Measurements from ENCODE around the gene USP32. TPM values are rescaled to one million over a fixed set of nuclear protein-coding genes. Genes with fewer than 3 reads are reported as not detected.

The USP32 gene
- total and polyA plus RNA-seq, 2 of the 8 experiments (the other 6 are each of a cell fraction or from before 2014, with no cell fraction given): 29.6 to 112 TPM

GRCh38 chr17:60137731-60138130 lies 254.2 kb downstream of the USP32 start:
- no peak for FAIRE-seq
- no peak overlapping the region for H2BK12ac ChIP-seq (ENCODE audit: low read depth, low read length)
- no peak for TF ChIP-seq SIRT6 (IDR thresholded peaks at IDR 0.05; ENCODE audit: low read length)
- TF ChIP-seq SP1 (IDR thresholded peaks at IDR 0.05; ENCODE audit: low read depth, low read length): no peak
- TF ChIP-seq SRF (IDR thresholded peaks at IDR 0.05; ENCODE audit: low read depth, low read length): no peak
- no peak for TF ChIP-seq SAP30 (IDR thresholded peaks at IDR 0.05; ENCODE audit: insufficient read depth, insufficient replicate concordance, low read length)
- TF ChIP-seq EZH2 (IDR thresholded peaks at IDR 0.05; ENCODE audit: low read depth, low read length, severe bottlenecking): no peak
- TF ChIP-seq HDAC2 (IDR thresholded peaks at IDR 0.05; ENCODE audit: borderline replicate concordance in 1 of 2, low read depth in 2 of 2, low read length in 2 of 2): no peak
- no peak for TF ChIP-seq ASH2L (IDR thresholded peaks at IDR 0.05; ENCODE audit: low read length)
- TF ChIP-seq KDM5A (IDR thresholded peaks at IDR 0.05; ENCODE audit: low read length): no peak
- TF ChIP-seq BACH1 (IDR thresholded peaks at IDR 0.05; ENCODE audit: low read length): no peak
- no peak for TF ChIP-seq SIN3A (conservative IDR thresholded peaks at IDR 0.05 in 1 of 2, IDR thresholded peaks at IDR 0.05 in 1 of 2; ENCODE audit: low read depth in 1 of 2, low read length in 2 of 2)
- no peak for TF ChIP-seq SP2 (IDR thresholded peaks at IDR 0.05; ENCODE audit: low read length)
- TF ChIP-seq TEAD4 (IDR thresholded peaks at IDR 0.05; ENCODE audit: low read depth, low read length): no peak
- TF ChIP-seq ZNF274 (IDR thresholded peaks at IDR 0.05; ENCODE audit: borderline replicate concordance, extremely low read depth, low read length): no peak

More at GRCh38 chr17:60137731-60138130, 254.2 kb downstream of the USP32 start:
- Histone ChIP-seq H2AFZ (ENCODE audit: low read length) (no peak overlapping the region), H3K23ac (ENCODE audit: insufficient read length) (no peak overlapping the region), H3K9ac (replicated peaks in 1 of 4; ENCODE audit: extremely low read depth in 1 of 4, low read depth in 3 of 4, low read length in 3 of 4) (no peak overlapping the region), H3K4me3 (ENCODE audit: extremely low read depth in 1 of 4, insufficient read depth in 2 of 4, low read depth in 3 of 4, low read length in 4 of 4) (no peak overlapping the region), H4K5ac (ENCODE audit: insufficient read length, low read depth, low read length) (no peak overlapping the region), H2BK120ac (replicated peaks; ENCODE audit: low read depth, low read length) (no peak overlapping the region), H3K23me2 (ENCODE audit: low read depth, low read length) (peaks cover 16% of the 10 kb centered on the region; the same call in 1 of the 2 replicates), H3K56ac (replicated peaks; ENCODE audit: insufficient read length, low read depth, low read length) (no peak overlapping the region), H4K91ac (replicated peaks; ENCODE audit: insufficient read length, low read length) (no peak overlapping the region), H3K4me1 (replicated peaks in 1 of 4; ENCODE audit: control insufficient read depth in 3 of 4, insufficient read depth in 4 of 4, low read length in 3 of 4) (peaks cover 0 to 28% (median 16%) of the 10 kb centered on the region in 4 experiments; a peak in 6 of 7 replicates), H4K8ac (ENCODE audit: extremely low read depth, insufficient read depth, low read length) (no peak overlapping the region), H3K4me2 (ENCODE audit: insufficient read depth in 1 of 2, low read depth in 2 of 2, low read length in 2 of 2) (no peak overlapping the region), H2BK5ac (ENCODE audit: low read depth, low read length) (no peak overlapping the region), H3K9me3 (ENCODE audit: insufficient read depth in 2 of 2, low read depth in 1 of 2, low read length in 1 of 2) (no peaks in the 10 kb centered on the region), H3K79me2 (ENCODE audit: control insufficient read depth in 1 of 2, insufficient read depth in 2 of 2, low read length in 2 of 2) (no peaks in the 10 kb centered on the region), H3K27me3 (replicated peaks in 1 of 4; ENCODE audit: control insufficient read depth in 3 of 4, extremely low read depth in 1 of 4, insufficient read depth in 3 of 4, low read length in 3 of 4) (peaks cover 45 to 75% (median 68%) of the 10 kb centered on the region in 4 experiments), H3K4ac (replicated peaks; ENCODE audit: insufficient read length, low read depth, low read length) (no peak overlapping the region), H2BK20ac (ENCODE audit: low read length) (no peak overlapping the region), H3K18ac (ENCODE audit: extremely low read depth, low read length) (no peak overlapping the region), H3K36me3 (ENCODE audit: control insufficient read depth in 2 of 4, insufficient read depth in 4 of 4, low read length in 3 of 4) (no peaks in the 10 kb centered on the region; a peak in 1 of 8 replicates), H3K14ac (ENCODE audit: insufficient read length) (no peak overlapping the region), H2AK5ac (ENCODE audit: low read depth, low read length) (no peak overlapping the region), H4K20me1 (replicated peaks in 1 of 2; ENCODE audit: control insufficient read depth in 1 of 2, insufficient read depth in 2 of 2, low read length in 2 of 2) (peaks cover 2 to 9% of the 10 kb centered on the region in 2 experiments), H3K27ac (ENCODE audit: low read depth, low read length) (no peak overlapping the region), H2BK15ac (ENCODE audit: low read length) (no peak overlapping the region), H3K79me1 (ENCODE audit: low read depth, low read length) (no peaks in the 10 kb centered on the region)
- ChIA-PET CTCF (ENCODE audit: partially characterized antibody) (interaction anchor here (0.6 to 7.5 kb wide), 5 partner anchors 9 to 411 kb away, joined by 3 to 94 read pairs (median 15); partner anchors contain the start of gene CA4), POLR2A (ENCODE audit: partially characterized antibody) (interaction anchor here (2.0 kb wide), 1 partner anchor 10 kb away, joined by 4 read pairs; no protein-coding TSS in a partner anchor)
- DNase-seq (ENCODE audit: low read depth in 1 of 2, low spot score in 2 of 2): peak in 1 of 2 experiments; percentile 11
- 67% methylated on average over 1 of the region's 1 CpG; no CpG with 5 or more reads in 1 of the 2 experiments for WGBS, 2 experiments (ENCODE audit: extremely low coverage in 1 of 2, insufficient coverage in 1 of 2, insufficient read length in 1 of 2, insufficient replicate concordance in 2 of 2, low coverage in 1 of 2, low lambda C conversion rate in 2 of 2, missing lambda C conversion rate in 1 of 2)
